Measurements from ENCODE around the gene COQ6. TPM values are rescaled to one million over a fixed set of nuclear protein-coding genes. Genes with fewer than 3 reads are reported as not detected.
A peak's percentile ranks its signal among the peaks of the same experiment; 100 is the strongest.

Gene COQ6
- total RNA-seq, 1 donor from 2014 or later, result 19.7 TPM

- Mint-ChIP-seq H3K9me3 (no peaks in the 10 kb centered on the region), H3K4me1 (no peaks in the 10 kb centered on the region), H3K4me3 (no peak overlapping the region), H3K27ac (no peak overlapping the region), H3K36me3 (peaks cover 7% of the 10 kb centered on the region), H3K27me3 (ENCODE audit: insufficient read depth, low read depth) (no peaks in the 10 kb centered on the region)
- no peaks in the 10 kb centered on the region for H3K36me3 ChIP-seq
- no peak for DNase-seq (ENCODE audit: low spot score)
- H3K9me3 ChIP-seq (ENCODE audit: low read depth), result no peaks in the 10 kb centered on the region
- TF ChIP-seq CTCF (IDR thresholded peaks at IDR 0.05), result peak; percentile 20
- TF ChIP-seq EZH2 (IDR thresholded peaks at IDR 0.05), result no peak
- no peak overlapping the region for H3K4me3 ChIP-seq
- H3K4me2 ChIP-seq, result no peak overlapping the region
- H3F3A ChIP-seq (ENCODE audit: low read depth), result peaks cover 5% of the 10 kb centered on the region
- no peak overlapping the region for H3K9ac ChIP-seq
- H4K20me1 ChIP-seq (ENCODE audit: low read depth), result no peaks in the 10 kb centered on the region
- no peak overlapping the region for H2AFZ ChIP-seq (replicated peaks)
- no peaks in the 10 kb centered on the region for H3K4me1 ChIP-seq
- H3K27ac ChIP-seq, result no peak overlapping the region
- no peaks in the 10 kb centered on the region for H3K27me3 ChIP-seq
- no peaks in the 10 kb centered on the region for H3K79me2 ChIP-seq (ENCODE audit: low read depth)
Measured at GRCh38 chr14:73935666-73936065, 14.4 kb upstream of the COQ6 start.

GRCh38 chr14:73936548-73936947, 13.6 kb upstream of the COQ6 start:
- Mint-ChIP-seq H3K4me3 (no peak overlapping the region), H3K27me3 (ENCODE audit: insufficient read depth, low read depth) (no peaks in the 10 kb centered on the region), H3K27ac (no peak overlapping the region), H3K9me3 (no peaks in the 10 kb centered on the region), H3K36me3 (peaks cover 7% of the 10 kb centered on the region), H3K4me1 (no peaks in the 10 kb centered on the region)
- H3K9me3 ChIP-seq (ENCODE audit: low read depth), result no peaks in the 10 kb centered on the region
- no peak for TF ChIP-seq EZH2 (IDR thresholded peaks at IDR 0.05)
- H4K20me1 ChIP-seq (ENCODE audit: low read depth), result no peaks in the 10 kb centered on the region
- peaks cover 5% of the 10 kb centered on the region for H3F3A ChIP-seq (ENCODE audit: low read depth)
- H3K36me3 ChIP-seq, result no peaks in the 10 kb centered on the region
- H3K27me3 ChIP-seq, result no peaks in the 10 kb centered on the region
- H3K27ac ChIP-seq, result peak overlapping the region; percentile 20
- no peak overlapping the region for H2AFZ ChIP-seq (replicated peaks)
- DNase-seq (ENCODE audit: low spot score), result no peak
- no peaks in the 10 kb centered on the region for H3K4me1 ChIP-seq
- no peak overlapping the region for H3K4me3 ChIP-seq
- no peak overlapping the region for H3K4me2 ChIP-seq
- H3K79me2 ChIP-seq (ENCODE audit: low read depth), result no peaks in the 10 kb centered on the region
- no peak overlapping the region for H3K9ac ChIP-seq

- TF ChIP-seq EZH2 (IDR thresholded peaks at IDR 0.05) (no peak), CTCF (IDR thresholded peaks at IDR 0.05) (no peak), EZH2phosphoT487 (IDR thresholded peaks at IDR 0.05) (no peak)
- no peak overlapping the region for H3K27ac ChIP-seq
- no peak overlapping the region for H3K9ac ChIP-seq
- H3K9me3 ChIP-seq (ENCODE audit: low read depth), result no peaks in the 10 kb centered on the region
- Mint-ChIP-seq H3K4me3 (no peak overlapping the region), H3K36me3 (peaks cover 7% of the 10 kb centered on the region), H3K27ac (no peak overlapping the region), H3K9me3 (no peaks in the 10 kb centered on the region), H3K27me3 (ENCODE audit: insufficient read depth, low read depth) (no peaks in the 10 kb centered on the region), H3K4me1 (no peaks in the 10 kb centered on the region)
- peaks cover 5% of the 10 kb centered on the region for H3F3A ChIP-seq (ENCODE audit: low read depth)
- H3K79me2 ChIP-seq (ENCODE audit: low read depth), result no peaks in the 10 kb centered on the region
- H3K36me3 ChIP-seq, result no peaks in the 10 kb centered on the region
- H3K4me2 ChIP-seq, result no peak overlapping the region
- no peak overlapping the region for H2AFZ ChIP-seq (replicated peaks)
- H3K4me3 ChIP-seq, result no peak overlapping the region
- H3K4me1 ChIP-seq, result no peaks in the 10 kb centered on the region
- H4K20me1 ChIP-seq (ENCODE audit: low read depth), result no peaks in the 10 kb centered on the region
- DNase-seq (ENCODE audit: low spot score), result no peak
- no peaks in the 10 kb centered on the region for H3K27me3 ChIP-seq
Measured at GRCh38 chr14:73937012-73937411, 13.1 kb upstream of the COQ6 start.

- Mint-ChIP-seq H3K27ac (no peak overlapping the region), H3K9me3 (no peaks in the 10 kb centered on the region), H3K36me3 (no peaks in the 10 kb centered on the region), H3K27me3 (ENCODE audit: insufficient read depth, low read depth) (peaks cover 4% of the 10 kb centered on the region), H3K4me3 (no peak overlapping the region), H3K4me1 (no peaks in the 10 kb centered on the region)
- Histone ChIP-seq H3K36me3 (no peaks in the 10 kb centered on the region), H3F3A (ENCODE audit: low read depth) (no peaks in the 10 kb centered on the region), H4K20me1 (ENCODE audit: low read depth) (no peaks in the 10 kb centered on the region), H3K79me2 (ENCODE audit: low read depth) (no peaks in the 10 kb centered on the region), H3K9me3 (ENCODE audit: low read depth) (no peaks in the 10 kb centered on the region), H3K27ac (no peak overlapping the region), H3K27me3 (no peaks in the 10 kb centered on the region), H2AFZ (replicated peaks) (no peak overlapping the region), H3K4me3 (no peak overlapping the region), H3K4me2 (no peak overlapping the region), H3K4me1 (no peaks in the 10 kb centered on the region), H3K9ac (no peak overlapping the region)
- TF ChIP-seq CTCF (IDR thresholded peaks at IDR 0.05) (no peak), EZH2phosphoT487 (IDR thresholded peaks at IDR 0.05) (no peak), EZH2 (IDR thresholded peaks at IDR 0.05) (no peak)
- no peak for DNase-seq (ENCODE audit: low spot score)
Measured at GRCh38 chr14:73942180-73942579, 7.9 kb upstream of the COQ6 start.
